Panc1 (cell line): ENCODE results near the gene POU4F3.

ENCODE experiments used
- CTCF ChIP-seq: fragments of 450-650 bp; IDR thresholded peaks from 2 replicates; pipeline ENCODE4 v1.5.1; 2017; ENCODE audit warnings: mild to moderate bottlenecking
- SIN3A ChIP-seq: IDR thresholded peaks from 2 replicates; pipeline ENCODE4 v1.6.1; 2012; ENCODE audit warnings: low read depth, mild to moderate bottlenecking, low read length, moderate library complexity, borderline replicate concordance; ENCODE audit not compliant: insufficient read depth

- TF ChIP-seq CTCF (no peak), SIN3A (no peak)
Measured at GRCh38 chr5:146336197-146336596, 2.4 kb upstream of the POU4F3 start.
